ENCODE data around the gene ERICH6.

GRCh38 chr3:150751781-150752263 is 48.1 kb upstream of the ERICH6 start:
- TF ChIP-seq CTCF (conservative IDR thresholded peaks at IDR 0.05; ENCODE audit: low read depth, low read length) = no peak
- TF ChIP-seq EZH2phosphoT487 (IDR thresholded peaks at IDR 0.05; ENCODE audit: borderline replicate concordance, low read length) = no peak

Measured in PC-3 (cell line).